ENCODE data around the gene GRID2.
"Not testable (repeated sequence)": the region's sequence is repeated elsewhere in the genome, so short reads cannot be mapped to it uniquely, and the experiment has no call there.

GRID2 gene

DNA sequence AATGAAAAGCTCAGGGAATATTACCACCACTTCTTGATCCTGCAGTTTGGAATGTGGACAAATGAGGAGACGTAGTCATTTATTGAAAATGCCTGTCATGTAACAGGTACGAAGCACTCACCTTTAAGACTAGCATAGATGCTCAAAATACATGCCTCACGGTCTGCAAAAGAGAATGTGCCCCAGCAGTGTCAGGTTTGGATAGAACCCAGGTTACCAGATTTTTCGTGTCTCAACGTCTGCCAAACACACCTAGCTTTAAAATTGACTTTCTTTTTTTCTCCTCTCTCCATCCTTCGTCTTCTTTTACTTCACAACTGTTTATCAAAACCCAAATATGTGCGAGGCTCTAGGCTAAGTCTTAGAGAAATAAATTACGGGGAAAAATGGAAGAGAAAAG, 918.0 kb downstream of the GRID2 start:
- Mint-ChIP-seq H3K27me3 (no peaks in the 10 kb centered on the region), H3K36me3 (ENCODE audit: low read depth) (no peaks in the 10 kb centered on the region), H3K9me3 (peaks cover 9% of the 10 kb centered on the region), H3K4me3 (no peak overlapping the region), H3K4me1 (no peaks in the 10 kb centered on the region), H3K27ac (no peak overlapping the region)
- no peak for DNase-seq
- no peak for ATAC-seq

DNA sequence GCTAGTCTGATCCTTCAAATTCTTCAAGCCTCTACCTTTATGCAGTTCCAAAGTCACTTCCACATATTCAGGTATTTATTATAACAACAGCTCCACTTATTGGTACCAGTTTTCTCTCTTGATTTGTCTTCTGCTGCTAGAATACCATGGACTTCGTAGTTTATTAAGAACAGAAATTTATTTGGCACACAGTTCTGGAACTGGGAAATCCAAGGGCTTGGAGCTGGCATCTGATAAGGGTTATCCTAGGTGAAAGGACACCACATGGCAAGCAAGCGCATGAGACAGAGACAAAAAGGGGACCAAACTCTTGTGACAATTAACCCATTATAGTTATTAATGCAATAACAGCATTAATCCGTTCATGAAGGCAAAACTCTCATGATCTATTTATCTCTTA, 924.3 kb downstream of the GRID2 start:
- DNase-seq, result no peak
- Mint-ChIP-seq H3K4me1 (no peaks in the 10 kb centered on the region), H3K4me3 (no peak overlapping the region), H3K9me3 (peaks cover under 1% of the 10 kb centered on the region), H3K27ac (no peak overlapping the region), H3K27me3 (no peaks in the 10 kb centered on the region), H3K36me3 (ENCODE audit: low read depth) (no peaks in the 10 kb centered on the region)
- ATAC-seq, result no peak

DNA sequence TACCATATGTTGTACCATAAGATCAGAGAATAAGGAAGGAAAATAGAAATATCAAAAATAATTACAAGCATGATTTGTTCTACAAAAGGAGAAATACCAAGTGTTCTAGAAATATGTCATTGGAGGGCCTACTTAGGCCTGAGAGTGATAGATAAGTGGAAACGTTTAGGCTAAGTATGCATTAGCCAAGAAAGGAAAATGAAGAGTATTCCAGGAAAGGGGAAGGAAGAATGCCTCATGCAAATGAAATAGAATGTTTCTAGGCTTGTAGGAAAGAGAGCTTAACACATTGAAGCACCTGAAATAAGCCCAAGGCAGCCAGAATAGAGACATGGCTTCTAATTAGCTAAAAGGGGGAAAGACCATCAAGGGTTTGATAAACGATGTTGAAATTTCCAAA, 929.1 kb downstream of the GRID2 start:
- DNase-seq (no peak), ATAC-seq (no peak)
- H3K4me3 Mint-ChIP-seq, result no peak overlapping the region
- H3K9me3 Mint-ChIP-seq, result no peaks in the 10 kb centered on the region
- no peak overlapping the region for H3K27ac Mint-ChIP-seq
- no peaks in the 10 kb centered on the region for H3K4me1 Mint-ChIP-seq
- H3K27me3 Mint-ChIP-seq, result no peaks in the 10 kb centered on the region
- H3K36me3 Mint-ChIP-seq (ENCODE audit: low read depth), result no peaks in the 10 kb centered on the region

DNA sequence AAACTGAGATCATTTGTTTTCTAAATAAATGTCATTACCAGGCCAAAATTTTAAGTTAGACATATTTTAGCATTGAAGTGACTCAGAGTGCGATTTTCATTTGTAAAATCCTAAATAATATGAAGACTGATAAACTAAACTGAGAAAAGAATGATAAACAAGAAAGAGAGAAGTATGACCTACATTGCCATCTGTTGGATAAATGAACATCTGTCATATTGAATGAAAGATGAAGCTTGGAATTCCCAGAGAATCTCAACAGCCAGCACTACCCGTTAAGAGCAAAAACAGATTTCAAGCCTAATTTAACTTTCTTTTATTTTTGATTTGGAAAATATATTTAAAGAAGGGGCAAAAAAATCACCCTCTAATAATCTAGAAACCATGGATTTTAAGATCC, 933.8 kb downstream of the GRID2 start:
- Mint-ChIP-seq H3K4me1 (no peaks in the 10 kb centered on the region), H3K27me3 (no peaks in the 10 kb centered on the region), H3K9me3 (no peaks in the 10 kb centered on the region), H3K36me3 (ENCODE audit: low read depth) (no peaks in the 10 kb centered on the region), H3K4me3 (no peak overlapping the region), H3K27ac (no peak overlapping the region)
- no peak for ATAC-seq
- DNase-seq, result no peak

DNA sequence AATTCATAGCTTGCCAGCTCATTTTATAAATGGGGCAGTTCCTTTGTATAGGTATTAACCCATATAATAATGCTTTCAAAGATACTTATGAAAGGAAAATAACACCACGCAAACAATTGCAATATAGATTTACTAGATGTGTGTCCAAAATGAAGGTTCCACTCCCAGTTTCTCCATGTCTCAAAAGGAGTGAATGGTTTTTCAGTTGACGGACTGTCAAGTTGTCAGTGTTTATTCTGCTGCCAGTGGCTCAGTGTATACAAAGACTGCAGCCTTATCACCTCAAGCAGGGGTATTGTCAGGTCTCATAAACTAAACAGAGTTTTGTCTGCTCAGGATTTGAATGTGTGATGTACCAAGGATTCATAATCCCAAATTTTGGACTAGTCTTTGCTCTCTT, 939.5 kb downstream of the GRID2 start:
- no peak for ATAC-seq
- no peak for DNase-seq
- no peaks in the 10 kb centered on the region for H3K4me1 Mint-ChIP-seq
- H3K9me3 Mint-ChIP-seq, result no peaks in the 10 kb centered on the region
- H3K27ac Mint-ChIP-seq, result no peak overlapping the region
- H3K27me3 Mint-ChIP-seq, result no peaks in the 10 kb centered on the region
- H3K36me3 Mint-ChIP-seq (ENCODE audit: low read depth), result no peaks in the 10 kb centered on the region
- no peak overlapping the region for H3K4me3 Mint-ChIP-seq

DNA sequence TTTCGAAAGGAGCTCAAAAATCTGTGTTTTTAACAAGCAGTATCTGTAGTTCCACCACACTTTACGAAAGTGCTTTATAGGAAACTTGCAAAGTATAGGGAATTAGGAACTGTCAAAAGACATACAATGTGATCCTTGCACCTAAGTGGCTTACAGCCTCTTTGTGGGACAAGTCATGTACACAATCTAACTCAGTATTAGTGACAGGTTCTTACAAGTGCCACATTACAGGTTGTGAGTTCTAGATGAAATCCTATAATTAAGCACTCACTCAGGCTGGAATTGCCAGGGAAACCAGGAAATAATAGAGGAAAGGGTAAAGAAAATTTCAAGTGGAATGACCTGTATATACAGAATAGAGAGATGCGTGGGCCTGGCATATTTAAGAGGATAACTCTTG, 957.4 kb downstream of the GRID2 start:
- Mint-ChIP-seq H3K4me1 (no peaks in the 10 kb centered on the region), H3K27ac (no peak overlapping the region), H3K4me3 (no peak overlapping the region), H3K27me3 (no peaks in the 10 kb centered on the region), H3K9me3 (no peaks in the 10 kb centered on the region), H3K36me3 (ENCODE audit: low read depth) (no peaks in the 10 kb centered on the region)
- no peak for DNase-seq
- no peak for ATAC-seq

DNA sequence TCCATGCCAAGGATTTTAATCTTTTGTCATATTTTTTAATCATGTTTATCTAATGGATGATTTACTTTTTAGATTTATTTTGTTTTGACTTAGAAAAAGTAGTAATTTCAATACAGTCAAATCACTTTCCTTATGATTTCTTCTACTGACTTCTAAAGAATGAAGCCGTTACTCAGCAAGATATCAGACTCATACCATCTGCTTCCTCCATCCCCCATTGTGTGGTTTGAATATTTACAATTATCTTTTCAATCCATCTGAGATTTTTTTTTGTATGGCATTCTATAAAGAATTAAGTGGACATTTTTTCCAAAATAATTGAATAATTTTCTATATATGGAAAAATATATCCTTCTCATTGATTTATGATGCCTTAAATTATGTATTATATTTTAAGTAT, 959.4 kb downstream of the GRID2 start:
- Mint-ChIP-seq H3K9me3 (no peaks in the 10 kb centered on the region), H3K4me1 (no peaks in the 10 kb centered on the region), H3K27ac (no peak overlapping the region), H3K27me3 (no peaks in the 10 kb centered on the region), H3K4me3 (no peak overlapping the region), H3K36me3 (ENCODE audit: low read depth) (no peaks in the 10 kb centered on the region)
- DNase-seq (no peak), ATAC-seq (no peak)

DNA sequence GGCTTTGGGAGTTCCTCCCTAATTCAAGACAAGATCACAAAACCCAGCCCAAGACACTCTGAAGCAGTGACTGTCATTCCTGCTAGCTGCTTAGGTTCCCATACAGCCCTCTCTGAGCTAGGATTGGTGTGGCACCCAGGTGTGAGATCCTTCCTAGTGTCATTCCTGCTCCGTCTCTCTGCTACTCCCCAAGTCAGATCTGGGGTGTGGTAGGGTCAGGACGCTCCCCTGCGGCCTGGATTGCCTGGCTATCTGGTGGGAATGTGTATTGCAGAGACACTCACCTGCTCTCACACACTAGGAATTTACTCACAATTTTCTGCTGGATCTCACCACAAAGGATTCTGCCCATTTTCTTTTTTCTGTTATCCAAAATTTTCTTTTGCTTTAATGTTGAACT, 964.0 kb downstream of the GRID2 start:
- H3K36me3 Mint-ChIP-seq (ENCODE audit: low read depth), result no peaks in the 10 kb centered on the region
- no peaks in the 10 kb centered on the region for H3K9me3 Mint-ChIP-seq
- no peak overlapping the region for H3K4me3 Mint-ChIP-seq
- H3K27me3 Mint-ChIP-seq, result no peaks in the 10 kb centered on the region
- no peak for ATAC-seq
- no peaks in the 10 kb centered on the region for H3K4me1 Mint-ChIP-seq
- DNase-seq, result no peak
- no peak overlapping the region for H3K27ac Mint-ChIP-seq

DNA sequence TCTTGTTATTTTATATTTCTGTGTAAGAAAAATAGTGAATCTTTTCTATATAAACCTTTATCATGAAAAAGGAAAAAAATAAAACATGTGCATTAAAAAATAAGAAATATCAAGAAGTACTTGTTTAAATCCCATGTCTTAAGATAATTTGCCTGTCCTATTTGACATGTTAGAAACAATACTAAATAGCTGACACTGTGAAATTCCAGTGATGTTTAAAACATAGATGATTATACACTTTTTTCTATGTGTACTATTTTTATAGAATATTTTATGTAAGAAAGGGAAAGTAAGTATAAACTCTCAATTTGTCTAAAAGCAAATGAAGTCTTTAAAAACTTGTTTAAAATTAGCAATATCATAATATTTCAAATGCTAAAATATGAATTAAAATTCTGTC, 981.6 kb downstream of the GRID2 start:
- no peak for ATAC-seq
- H3K9me3 Mint-ChIP-seq, result peaks cover 8% of the 10 kb centered on the region
- H3K4me3 Mint-ChIP-seq, result no peak overlapping the region
- no peaks in the 10 kb centered on the region for H3K27me3 Mint-ChIP-seq
- no peak for DNase-seq
- H3K4me1 Mint-ChIP-seq, result no peaks in the 10 kb centered on the region
- H3K36me3 Mint-ChIP-seq (ENCODE audit: low read depth), result no peaks in the 10 kb centered on the region
- H3K27ac Mint-ChIP-seq, result no peak overlapping the region

DNA sequence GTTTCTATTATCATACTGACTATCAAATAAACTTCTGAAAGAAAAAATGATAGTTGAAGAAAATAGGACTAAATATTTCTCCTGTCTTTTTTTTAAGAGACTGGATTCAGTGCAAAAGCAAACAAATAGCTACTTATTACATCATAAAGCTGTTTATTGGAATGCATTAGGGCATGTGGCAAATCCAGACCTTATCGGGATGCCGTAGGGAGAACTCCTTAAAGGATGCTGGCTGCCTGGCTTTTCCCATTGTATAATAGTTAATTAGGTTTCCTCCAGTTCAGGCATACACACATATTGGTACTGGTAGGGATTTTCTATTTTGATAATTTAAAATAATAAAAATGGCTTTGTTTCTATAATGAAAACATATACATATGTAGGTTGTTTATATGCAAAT, 985.5 kb downstream of the GRID2 start:
- no peak for ATAC-seq
- no peaks in the 10 kb centered on the region for H3K4me1 Mint-ChIP-seq
- no peak overlapping the region for H3K4me3 Mint-ChIP-seq
- no peak overlapping the region for H3K27ac Mint-ChIP-seq
- no peak for DNase-seq
- H3K9me3 Mint-ChIP-seq, result peaks cover 10% of the 10 kb centered on the region
- H3K27me3 Mint-ChIP-seq, result no peaks in the 10 kb centered on the region
- no peaks in the 10 kb centered on the region for H3K36me3 Mint-ChIP-seq (ENCODE audit: low read depth)

DNA sequence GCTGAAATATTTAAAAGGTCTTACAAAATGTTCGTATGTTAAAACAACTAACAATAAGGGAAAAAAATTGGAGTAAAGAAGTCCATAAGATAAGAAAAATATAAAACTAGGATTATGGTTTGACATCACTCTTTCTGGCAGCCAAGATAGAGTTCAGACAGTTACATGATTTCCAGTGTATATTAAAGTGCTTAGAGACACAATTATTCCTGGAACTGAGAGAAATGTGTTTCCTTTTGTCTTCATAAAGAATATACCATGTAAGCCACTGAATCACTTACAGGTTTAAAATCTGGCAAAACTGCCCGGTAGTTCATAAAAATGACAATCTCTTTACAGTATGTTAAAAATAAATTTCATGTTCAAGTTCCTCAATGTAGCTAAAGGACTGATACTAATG, 986.1 kb downstream of the GRID2 start:
- Mint-ChIP-seq H3K4me1 (no peaks in the 10 kb centered on the region), H3K4me3 (no peak overlapping the region), H3K27me3 (no peaks in the 10 kb centered on the region)

DNA sequence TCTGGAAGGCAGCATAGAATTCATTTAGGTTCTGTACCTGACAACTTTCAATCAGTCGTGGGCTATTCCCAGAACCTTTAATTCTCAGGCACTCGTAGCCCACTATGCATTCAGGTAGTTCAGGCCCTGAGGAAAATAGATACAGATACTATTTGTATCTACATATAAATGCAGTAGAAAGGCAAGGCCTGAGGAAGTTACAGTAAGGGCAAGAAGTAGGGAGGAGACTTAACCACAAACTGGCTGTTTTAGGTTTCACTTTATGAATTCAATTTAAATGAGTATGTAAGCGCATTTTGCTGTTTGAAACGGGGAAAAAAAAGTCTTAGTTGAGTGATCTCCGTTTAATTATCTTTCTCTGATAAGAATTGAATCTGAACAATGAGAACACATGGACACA, 995.4 kb downstream of the GRID2 start:
- H3K36me3 Mint-ChIP-seq (ENCODE audit: low read depth), result no peaks in the 10 kb centered on the region
- no peaks in the 10 kb centered on the region for H3K4me1 Mint-ChIP-seq
- no peak overlapping the region for H3K27ac Mint-ChIP-seq
- ATAC-seq, result no peak
- no peak for DNase-seq
- H3K9me3 Mint-ChIP-seq, result peaks cover 2% of the 10 kb centered on the region
- no peaks in the 10 kb centered on the region for H3K27me3 Mint-ChIP-seq
- no peak overlapping the region for H3K4me3 Mint-ChIP-seq

More for the DNA sequence above, 986.1 kb downstream of the GRID2 start:
- Mint-ChIP-seq H3K36me3 (ENCODE audit: low read depth) (no peaks in the 10 kb centered on the region), H3K9me3 (peaks cover 10% of the 10 kb centered on the region), H3K27ac (no peak overlapping the region)
- ATAC-seq, result no peak
- DNase-seq, result no peak

DNA sequence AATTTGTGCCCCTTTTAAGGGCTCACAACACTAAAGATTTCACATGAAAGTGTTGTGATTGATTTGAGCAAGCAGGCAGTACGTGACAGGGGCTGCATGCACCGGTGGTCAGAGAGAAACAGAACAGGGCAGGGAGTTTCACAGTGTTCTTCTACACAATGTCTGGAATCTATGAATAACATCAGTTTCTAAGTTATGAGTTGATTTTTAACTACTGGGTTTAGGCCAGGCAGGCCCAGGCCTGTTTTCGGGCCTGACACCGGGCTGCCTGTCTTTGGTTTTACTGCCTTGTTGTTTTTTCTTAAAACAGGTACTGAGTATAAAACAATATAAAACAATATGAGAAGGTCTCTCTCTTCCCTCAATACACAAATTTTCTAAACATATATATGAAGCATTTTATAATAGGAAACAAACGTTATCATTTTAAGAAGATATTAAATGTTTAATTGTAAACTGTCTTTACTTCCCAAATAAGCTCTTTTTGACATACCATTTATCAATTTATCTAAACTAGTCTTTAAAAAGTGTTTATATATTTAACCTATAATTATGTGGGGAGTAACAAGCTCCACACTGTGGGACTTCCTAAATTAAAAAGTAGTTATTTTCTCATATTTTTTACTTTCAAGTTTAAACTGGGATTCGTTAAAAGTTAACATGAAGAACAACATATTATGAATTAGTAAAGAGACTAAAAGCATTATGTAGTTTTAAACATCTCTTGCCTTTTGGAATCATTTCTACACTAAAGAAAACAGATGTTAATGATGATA, 997.2 kb downstream of the GRID2 start:
- H3K27ac Mint-ChIP-seq; DNase-seq; H3K36me3 Mint-ChIP-seq (ENCODE audit: low read depth); H3K4me1 Mint-ChIP-seq; H3K4me3 Mint-ChIP-seq; H3K9me3 Mint-ChIP-seq; ATAC-seq; H3K27me3 Mint-ChIP-seq: not testable (repeated sequence)

DNA sequence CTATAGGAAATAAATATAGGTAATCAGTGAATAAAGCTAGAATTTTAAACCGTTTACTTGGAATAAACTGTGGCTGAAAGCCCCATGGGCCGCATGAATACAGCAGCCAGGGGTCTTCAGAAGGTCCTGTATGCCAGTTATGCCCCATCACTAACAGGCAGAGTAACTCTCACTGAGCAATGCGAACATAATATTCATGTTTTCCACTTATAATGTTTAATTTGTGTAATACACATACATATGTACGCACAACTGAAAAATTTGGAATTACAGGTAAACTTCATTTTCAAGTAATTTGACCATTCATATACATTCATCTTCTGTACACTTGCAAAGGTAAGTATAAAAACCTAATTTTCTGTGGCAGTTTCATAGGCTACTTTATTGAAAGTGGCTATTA, 998.5 kb downstream of the GRID2 start:
- H3K4me3 Mint-ChIP-seq, result no peak overlapping the region
- H3K4me1 Mint-ChIP-seq, result no peaks in the 10 kb centered on the region
- DNase-seq, result no peak
- H3K9me3 Mint-ChIP-seq, result no peaks in the 10 kb centered on the region
- no peaks in the 10 kb centered on the region for H3K36me3 Mint-ChIP-seq (ENCODE audit: low read depth)
- no peak overlapping the region for H3K27ac Mint-ChIP-seq
- H3K27me3 Mint-ChIP-seq, result no peaks in the 10 kb centered on the region
- ATAC-seq, result no peak

DNA sequence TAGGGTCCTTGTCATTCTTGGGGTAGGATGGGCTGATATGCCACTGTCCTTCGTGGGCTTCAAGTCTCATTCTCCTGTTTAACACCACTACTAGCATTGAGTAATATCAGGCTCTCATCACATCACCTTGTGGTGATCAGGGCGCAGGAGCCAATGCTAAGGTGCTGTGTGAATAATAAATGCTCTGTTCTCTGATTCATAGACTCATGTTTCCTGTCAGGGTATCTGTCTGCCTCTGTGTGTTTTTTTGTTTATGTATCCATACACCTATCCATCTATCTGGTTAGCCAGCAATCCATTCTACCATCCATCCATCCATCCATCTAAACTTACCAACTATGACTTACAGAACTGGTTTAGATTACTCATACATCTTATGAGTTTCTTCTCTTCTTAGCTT, 999.7 kb downstream of the GRID2 start:
- Mint-ChIP-seq H3K27me3 (no peaks in the 10 kb centered on the region), H3K27ac (no peak overlapping the region), H3K36me3 (ENCODE audit: low read depth) (no peaks in the 10 kb centered on the region), H3K4me1 (no peaks in the 10 kb centered on the region), H3K4me3 (no peak overlapping the region), H3K9me3 (peaks cover 4% of the 10 kb centered on the region)
- DNase-seq, result no peak
- ATAC-seq, result no peak

DNA sequence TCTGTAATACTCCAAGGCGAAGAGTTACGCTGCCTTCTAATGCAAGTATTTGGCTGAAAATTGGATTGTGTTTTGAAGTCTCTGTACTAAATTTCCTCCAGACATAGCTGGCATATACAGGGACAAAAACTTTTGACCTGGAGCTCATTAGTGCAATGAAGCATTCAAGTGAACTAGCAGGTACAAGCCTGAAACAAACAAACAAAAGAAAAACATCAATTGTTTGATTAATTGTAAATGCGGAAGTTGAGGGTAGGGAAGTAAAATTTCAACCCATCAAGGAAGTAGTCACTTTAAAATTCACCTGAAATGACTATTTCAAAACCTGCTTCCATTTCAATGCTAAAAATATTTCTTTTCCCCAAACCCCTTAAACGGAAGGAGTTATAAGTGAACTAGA, 1008.5 kb downstream of the GRID2 start:
- no peak overlapping the region for H3K4me3 Mint-ChIP-seq
- DNase-seq (no peak), ATAC-seq (no peak)
- no peaks in the 10 kb centered on the region for H3K27me3 Mint-ChIP-seq
- no peaks in the 10 kb centered on the region for H3K4me1 Mint-ChIP-seq
- peaks cover 4% of the 10 kb centered on the region for H3K9me3 Mint-ChIP-seq
- H3K36me3 Mint-ChIP-seq (ENCODE audit: low read depth), result no peaks in the 10 kb centered on the region
- no peak overlapping the region for H3K27ac Mint-ChIP-seq

Data from activated naive CD8-positive, alpha-beta T cell treated with anti-CD3 and anti-CD28 coated beads, Interleukin-2, amount 50 U/mL, for 24 hours (primary cell).